ES-I3 (cell line): ENCODE results near the gene PSMC3IP.

ENCODE experiments used
- H3K36me3 ChIP-seq: 2 replicates; pipeline ENCODE4 v1.6.1; 2013; ENCODE audit warnings: mild to moderate bottlenecking, low read length, control low read depth, moderate library complexity; ENCODE audit not compliant: insufficient read depth
- H3K4me1 ChIP-seq: 2 replicates; pipeline ENCODE4 v1.6.1; 2013; ENCODE audit warnings: mild to moderate bottlenecking, control low read depth, low read length; ENCODE audit not compliant: insufficient read depth
- H3K9ac ChIP-seq: 2 replicates; pipeline ENCODE4 v1.6.1; 2013; ENCODE audit warnings: low read depth, mild to moderate bottlenecking, low read length, moderate library complexity
- H3K9me3 ChIP-seq: 2 replicates; pipeline ENCODE4 v1.6.1; 2013; ENCODE audit warnings: mild to moderate bottlenecking, low read length, moderate library complexity; ENCODE audit not compliant: control insufficient read depth, insufficient read depth

Gene PSMC3IP

GRCh38 chr17:42573095-42573494 lies 4.4 kb downstream of the PSMC3IP start:
- Histone ChIP-seq H3K9ac (no peak overlapping the region), H3K4me1 (peaks cover 3% of the 10 kb centered on the region; the same call in 1 of the 2 replicates), H3K36me3 (peaks cover 25% of the 10 kb centered on the region), H3K9me3 (no peaks in the 10 kb centered on the region)

GRCh38 chr17:42571435-42572225 lies 5.9 kb downstream of the PSMC3IP start:
- H3K9me3 ChIP-seq: no peaks in the 10 kb centered on the region
- 0 out of 2 replicates have a peak, but pooled peaks cover 1% of the 10 kb centered on the region for H3K4me1 ChIP-seq
- peaks cover 25% of the 10 kb centered on the region for H3K36me3 ChIP-seq
- no peak overlapping the region for H3K9ac ChIP-seq

GRCh38 chr17:42568341-42569111 lies 9.0 kb downstream of the PSMC3IP start:
- H3K4me1 ChIP-seq: no peaks in the 10 kb centered on the region; the same call in 1 of the 2 replicates
- no peak overlapping the region for H3K9ac ChIP-seq
- H3K9me3 ChIP-seq: no peaks in the 10 kb centered on the region
- peaks cover 14% of the 10 kb centered on the region; the same call in 1 of the 2 replicates for H3K36me3 ChIP-seq

GRCh38 chr17:42566883-42567573 lies 10.5 kb downstream of the PSMC3IP start, which contains the start of gene MLX:
Gene MLX, plus strand, starts transcription at chr17:42567100. Its CDS starts 25 bp downstream, at chr17:42567125.
- Histone ChIP-seq H3K9ac (peak within 1 kb of the TSS; percentile 94), H3K9me3 (no peaks in the 10 kb centered on the region), H3K36me3 (peaks cover 4% of the 10 kb centered on the region; the same call in 1 of the 2 replicates), H3K4me1 (peaks cover 7% of the 10 kb centered on the region; the same call in 1 of the 2 replicates)

GRCh38 chr17:42566215-42566882 lies 11.2 kb downstream of the PSMC3IP start:
- Histone ChIP-seq H3K4me1 (peaks cover 7% of the 10 kb centered on the region; the same call in 1 of the 2 replicates), H3K9me3 (no peaks in the 10 kb centered on the region), H3K36me3 (no peaks in the 10 kb centered on the region), H3K9ac (peak overlapping the region; percentile 94)

GRCh38 chr17:42565523-42566214 lies 11.9 kb downstream of the PSMC3IP start:
- H3K9me3 ChIP-seq: no peaks in the 10 kb centered on the region
- H3K36me3 ChIP-seq: no peaks in the 10 kb centered on the region
- peaks cover 7% of the 10 kb centered on the region; the same call in 1 of the 2 replicates for H3K4me1 ChIP-seq
- H3K9ac ChIP-seq: no peak overlapping the region

- peaks cover 7% of the 10 kb centered on the region; the same call in 1 of the 2 replicates for H3K4me1 ChIP-seq
- H3K36me3 ChIP-seq: no peaks in the 10 kb centered on the region
- H3K9ac ChIP-seq: no peak overlapping the region
- no peaks in the 10 kb centered on the region for H3K9me3 ChIP-seq
Observed at GRCh38 chr17:42564815-42565522, 12.6 kb downstream of the PSMC3IP start.

GRCh38 chr17:42563950-42564349 lies 13.6 kb downstream of the PSMC3IP start:
- Histone ChIP-seq H3K4me1 (peaks cover 7% of the 10 kb centered on the region; the same call in 1 of the 2 replicates), H3K36me3 (no peaks in the 10 kb centered on the region), H3K9me3 (no peaks in the 10 kb centered on the region), H3K9ac (no peak overlapping the region)

GRCh38 chr17:42563543-42563942 lies 14.0 kb downstream of the PSMC3IP start:
- Histone ChIP-seq H3K9ac (0 out of 2 replicates have a peak overlapping the region, but pooled peaks have one; percentile 87), H3K4me1 (peaks cover 7% of the 10 kb centered on the region; the same call in 1 of the 2 replicates), H3K9me3 (no peaks in the 10 kb centered on the region), H3K36me3 (no peaks in the 10 kb centered on the region)

GRCh38 chr17:42563143-42563509 lies 14.4 kb downstream of the PSMC3IP start:
- Histone ChIP-seq H3K36me3 (no peaks in the 10 kb centered on the region), H3K4me1 (peaks cover 7% of the 10 kb centered on the region; the same call in 1 of the 2 replicates), H3K9ac (peak overlapping the region; percentile 87; the same call in 1 of the 2 replicates), H3K9me3 (no peaks in the 10 kb centered on the region)

GRCh38 chr17:42562388-42563142 lies 15.0 kb downstream of the PSMC3IP start:
- peaks cover 7% of the 10 kb centered on the region; the same call in 1 of the 2 replicates for H3K4me1 ChIP-seq
- no peaks in the 10 kb centered on the region for H3K9me3 ChIP-seq
- no peaks in the 10 kb centered on the region for H3K36me3 ChIP-seq

GRCh38 chr17:42561897-42562387 lies 15.6 kb downstream of the PSMC3IP start, which contains the start of gene COASY:
Gene COASY, plus strand, starts transcription at chr17:42562148. Its CDS starts 475 bp downstream, at chr17:42562623.
- Histone ChIP-seq H3K9me3 (no peaks in the 10 kb centered on the region), H3K4me1 (peaks cover 7% of the 10 kb centered on the region; the same call in 1 of the 2 replicates), H3K9ac (peak within 1 kb of the TSS; percentile 87), H3K36me3 (no peaks in the 10 kb centered on the region)

More at GRCh38 chr17:42562388-42563142, 15.0 kb downstream of the PSMC3IP start:
- peak overlapping the region; percentile 87 for H3K9ac ChIP-seq
